GM12878 (cell line): ENCODE data around the gene CDC45. TPM values are rescaled to one million over a fixed set of nuclear protein-coding genes. Genes with fewer than 3 reads are reported as not detected.

Experiments used
- BHLHE40 ChIP-seq, 2 experiments: fragments of 450-650 bp in 1 of 2; IDR thresholded peaks; 2 replicates each; pipeline ENCODE4 v1.6.1; 2011 to 2017; ENCODE audit warnings: low read depth in 2 of 2, borderline replicate concordance in 1 of 2, improper control_type of control experiment in 1 of 2, low read length in 1 of 2, mild to moderate bottlenecking in 1 of 2
- BRCA1 ChIP-seq: IDR thresholded peaks from 2 replicates; pipeline ENCODE4 v1.6.1; 2011; ENCODE audit warnings: low read depth, low read length, improper control_type of control experiment
- CREB1 ChIP-seq: IDR thresholded peaks from 2 replicates; pipeline ENCODE4 v1.6.1; 2012; ENCODE audit warnings: low read depth, mild to moderate bottlenecking, inconsistent platforms
- EGR1 ChIP-seq, 2 experiments: IDR thresholded peaks; 1 replicate in 1 of 2; 2 replicates in 1 of 2; pipeline ENCODE4 v1.6.1; 2011 to 2012; ENCODE audit warnings: low read depth in 2 of 2, low read length in 2 of 2, borderline replicate concordance in 1 of 2, mild to moderate bottlenecking in 1 of 2, moderate library complexity in 1 of 2
- EP300 ChIP-seq, 2 experiments: fragments of 150-350 bp in 1 of 2; IDR thresholded peaks; 2 replicates each; pipeline ENCODE4 v1.6.1; 2011 to 2012; ENCODE audit warnings: low read depth in 2 of 2, low read length in 2 of 2, borderline replicate concordance in 1 of 2, improper control_type of control experiment in 1 of 2, inconsistent platforms in 1 of 2; ENCODE audit not compliant: control insufficient read depth in 1 of 2
- FOS ChIP-seq: IDR thresholded peaks from 3 replicates; pipeline ENCODE4 v1.6.1; 2011; ENCODE audit warnings: borderline replicate concordance; ENCODE audit not compliant: insufficient read length; ENCODE audit errors: extremely low read depth
- FOXK2 ChIP-seq: fragments of 450-650 bp; IDR thresholded peaks from 2 replicates; pipeline ENCODE4 v1.6.1; 2017; ENCODE audit warnings: mild to moderate bottlenecking, moderate library complexity
- FOXM1 ChIP-seq: IDR thresholded peaks from 2 replicates; pipeline ENCODE4 v1.6.1; 2012; ENCODE audit warnings: low read depth, mild to moderate bottlenecking, inconsistent platforms, low read length, moderate library complexity
- HDAC2 ChIP-seq: fragments of 200-600 bp; sonication (generic); IDR thresholded peaks from 2 replicates; pipeline ENCODE4 v1.6.1; 2017
- KDM1A ChIP-seq: fragments of 200-600 bp; sonication (generic); IDR thresholded peaks from 2 replicates; pipeline ENCODE4 v1.6.1; 2016; ENCODE audit warnings: borderline replicate concordance
- MYC ChIP-seq: IDR thresholded peaks from 2 replicates; pipeline ENCODE4 v1.6.1; 2011; ENCODE audit warnings: mild to moderate bottlenecking, low read length, moderate library complexity, inconsistent platforms; ENCODE audit not compliant: insufficient read depth, insufficient replicate concordance, insufficient read length, severe bottlenecking
- NBN ChIP-seq: fragments of 450-650 bp; IDR thresholded peaks from 2 replicates; pipeline ENCODE4 v1.6.1; 2016
- NR2F1 ChIP-seq: fragments of 450-650 bp; conservative IDR thresholded peaks from 2 replicates; pipeline ENCODE4 v1.6.1; 2017; ENCODE audit warnings: mild to moderate bottlenecking
- PKNOX1 ChIP-seq: fragments of 450-650 bp; IDR thresholded peaks from 2 replicates; pipeline ENCODE4 v1.6.1; 2016; ENCODE audit warnings: mild to moderate bottlenecking
- REST ChIP-seq: IDR thresholded peaks from 2 replicates; pipeline ENCODE4 v1.6.1; 2012; ENCODE audit warnings: mild to moderate bottlenecking, low read depth, low read length
- SREBF1 ChIP-seq: IDR thresholded peaks from 2 replicates; pipeline ENCODE4 v1.6.1; 2012; ENCODE audit warnings: mild to moderate bottlenecking, low read length
- STAT1 ChIP-seq: fragments of 450-650 bp; conservative IDR thresholded peaks from 2 replicates; pipeline ENCODE4 v1.6.1; 2014; ENCODE audit warnings: antibody characterized with exemption, mild to moderate bottlenecking
- STAT3 ChIP-seq: IDR thresholded peaks from 2 replicates; pipeline ENCODE4 v1.6.1; 2011; ENCODE audit warnings: low read depth, low read length, improper control_type of control experiment
- ZBTB33 ChIP-seq: fragments of 450-650 bp; IDR thresholded peaks from 2 replicates; pipeline ENCODE4 v1.6.1; 2017; ENCODE audit warnings: mild to moderate bottlenecking
- ZNF274 ChIP-seq: IDR thresholded peaks from one replicate; pipeline ENCODE4 v1.8.0; 2011; ENCODE audit not compliant: insufficient read length, insufficient read depth
- polyA plus RNA-seq, 11 experiments: library from polyadenylated mRNA; depleted of rRNA in 4 of 11; unstranded in 6 of 11; stranded (reverse) in 5 of 11; fragments of >200 nt; fragmentation: Nextera tagmentation in 4 of 11; fragmentation: Illumina TruSeq in 1 of 11; extraction: Ambion mirVana in 4 of 11; extraction: Trizol in 1 of 11; gene quantifications; 1 replicate in 1 of 11; 2 replicates in 10 of 11; pipeline versions ENCODE4 v1.2.1 to v1.2.3, GENCODE V29; 2011 to 2016; ENCODE audit warnings: inconsistent platforms in 2 of 11, missing spikeins in 2 of 11, low read depth in 1 of 11
- total RNA-seq, 4 experiments: library from RNA; depleted of rRNA in 3 of 4; stranded (reverse); fragments of >200 nt in 3 of 4; fragmentation: Illumina TruSeq in 1 of 4; extraction: Trizol in 1 of 4; gene quantifications; 2 replicates each; pipeline versions ENCODE4 v1.2.1 to v1.2.3, GENCODE V29; 2013 to 2021
- TF ChIP-seq, protein P1 (sequence below): IDR thresholded peaks from 2 replicates; pipeline ENCODE4 v1.6.1; 2012; ENCODE audit warnings: low read depth, low read length, improper control_type of control experiment
- TF ChIP-seq, protein P2 (sequence below): IDR thresholded peaks from 2 replicates; pipeline ENCODE4 v1.6.1; 2011; ENCODE audit warnings: mild to moderate bottlenecking, low read depth, low read length, moderate library complexity; ENCODE audit not compliant: insufficient replicate concordance

Gene CDC45
- total and polyA plus RNA-seq, 10 of the 15 experiments (the other 5 are each of a cell fraction or from before 2014, with no cell fraction given), result 40.8 to 88.5 (median 54.2) TPM

DNA sequence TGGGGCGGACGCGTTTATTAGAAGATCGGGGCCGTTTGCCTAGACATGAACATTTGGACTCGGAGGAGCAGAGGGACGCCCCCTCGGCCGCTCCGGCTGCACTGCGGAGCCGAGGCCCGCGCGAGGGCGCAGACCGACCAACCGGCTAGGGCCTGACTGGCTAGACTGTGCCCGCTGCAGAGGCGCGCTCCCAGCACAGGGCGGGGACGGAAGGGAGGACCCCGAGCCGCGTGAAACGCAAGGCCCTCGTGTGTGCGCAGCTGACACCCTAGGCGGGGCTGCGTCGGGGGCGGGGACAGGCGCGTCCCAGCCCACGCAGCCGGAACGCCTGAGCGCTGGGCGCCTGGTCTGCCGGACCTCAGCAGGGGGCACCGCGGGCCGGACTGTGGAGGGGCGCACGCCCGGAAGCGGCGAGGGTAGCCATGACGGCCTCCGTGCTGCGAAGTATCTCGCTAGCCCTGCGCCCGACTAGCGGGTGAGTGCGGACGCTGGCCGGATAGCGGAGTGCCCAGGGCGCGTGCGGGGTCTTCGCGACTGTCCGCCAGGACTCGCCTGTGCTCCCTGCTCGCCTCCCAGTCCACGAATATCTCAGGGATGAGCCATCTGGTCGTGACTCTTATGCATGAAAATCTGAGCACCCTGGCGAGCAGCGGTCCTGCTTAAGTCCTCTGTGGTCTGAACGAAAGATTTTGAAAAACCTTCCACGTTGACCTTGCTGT, 47.4 kb upstream of the CDC45 start, which contains the start of gene MRPL40 (continued):
- TF ChIP-seq EP300 (IDR thresholded peaks at IDR 0.05; ENCODE audit: borderline replicate concordance in 1 of 2, control insufficient read depth in 1 of 2, low read depth in 2 of 2, low read length in 2 of 2) (peak in 1 of 2 experiments; percentile 16; a peak in 2 of 4 replicates), CREB1 (peak; percentile 91), HDAC2 (no peak), ZNF274 (no peak), BHLHE40 (IDR thresholded peaks at IDR 0.05; ENCODE audit: borderline replicate concordance in 1 of 2, low read depth in 2 of 2, low read length in 1 of 2) (peak; percentile 81 to 90), ZBTB33 (no peak), PKNOX1 (peak; percentile 50; the same call in 1 of the 2 replicates), FOXK2 (peak; percentile 63; the same call in 1 of the 2 replicates), KDM1A (no peak), REST (no peak; the same call in 1 of the 2 replicates), EGR1 (IDR thresholded peaks at IDR 0.05; ENCODE audit: borderline replicate concordance in 1 of 2, low read depth in 2 of 2, low read length in 2 of 2) (peak; percentile 95 to 98), FOS (no peak), NBN (peak; percentile 52; the same call in 1 of the 2 replicates), STAT3 (no peak), FOXM1 (no peak), NR2F1 (peak; percentile 59), SREBF1 (peak; percentile 79), STAT1 (peak; percentile 61; the same call in 1 of the 2 replicates), MYC (no peak), BRCA1 (peak; percentile 45; the same call in 1 of the 2 replicates)
- TF ChIP-seq, protein P1, sequence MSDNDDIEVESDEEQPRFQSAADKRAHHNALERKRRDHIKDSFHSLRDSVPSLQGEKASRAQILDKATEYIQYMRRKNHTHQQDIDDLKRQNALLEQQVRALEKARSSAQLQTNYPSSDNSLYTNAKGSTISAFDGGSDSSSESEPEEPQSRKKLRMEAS, result peak; percentile 96
- TF ChIP-seq, protein P2, sequence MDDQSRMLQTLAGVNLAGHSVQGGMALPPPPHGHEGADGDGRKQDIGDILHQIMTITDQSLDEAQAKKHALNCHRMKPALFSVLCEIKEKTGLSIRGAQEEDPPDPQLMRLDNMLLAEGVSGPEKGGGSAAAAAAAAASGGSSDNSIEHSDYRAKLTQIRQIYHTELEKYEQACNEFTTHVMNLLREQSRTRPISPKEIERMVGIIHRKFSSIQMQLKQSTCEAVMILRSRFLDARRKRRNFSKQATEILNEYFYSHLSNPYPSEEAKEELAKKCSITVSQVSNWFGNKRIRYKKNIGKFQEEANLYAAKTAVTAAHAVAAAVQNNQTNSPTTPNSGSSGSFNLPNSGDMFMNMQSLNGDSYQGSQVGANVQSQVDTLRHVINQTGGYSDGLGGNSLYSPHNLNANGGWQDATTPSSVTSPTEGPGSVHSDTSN, result no peak
